GM18870 (cell line): ENCODE results near the gene ARMC9.
"Not testable (repeated sequence)": the region's sequence is repeated elsewhere in the genome, so short reads cannot be mapped to it uniquely, and the experiment has no call there.

Experiments
- ATAC-seq: cut with Tn5 transposase; IDR thresholded peaks from one replicate; pipeline ENCODE4 v1.9.1; 2021; ENCODE audit warnings: moderate library complexity; ENCODE audit not compliant: unreplicated experiment

ARMC9 gene

GRCh38 chr2:231359441-231359840, 161.0 kb downstream of the ARMC9 start:
- no peak for ATAC-seq

GRCh38 chr2:231359948-231360347, 161.5 kb downstream of the ARMC9 start:
- no peak for ATAC-seq

- ATAC-seq, result no peak
Observed at GRCh38 chr2:231360401-231360800, 162.0 kb downstream of the ARMC9 start.

GRCh38 chr2:231360881-231361371, 162.5 kb downstream of the ARMC9 start:
- no peak for ATAC-seq

DNA sequence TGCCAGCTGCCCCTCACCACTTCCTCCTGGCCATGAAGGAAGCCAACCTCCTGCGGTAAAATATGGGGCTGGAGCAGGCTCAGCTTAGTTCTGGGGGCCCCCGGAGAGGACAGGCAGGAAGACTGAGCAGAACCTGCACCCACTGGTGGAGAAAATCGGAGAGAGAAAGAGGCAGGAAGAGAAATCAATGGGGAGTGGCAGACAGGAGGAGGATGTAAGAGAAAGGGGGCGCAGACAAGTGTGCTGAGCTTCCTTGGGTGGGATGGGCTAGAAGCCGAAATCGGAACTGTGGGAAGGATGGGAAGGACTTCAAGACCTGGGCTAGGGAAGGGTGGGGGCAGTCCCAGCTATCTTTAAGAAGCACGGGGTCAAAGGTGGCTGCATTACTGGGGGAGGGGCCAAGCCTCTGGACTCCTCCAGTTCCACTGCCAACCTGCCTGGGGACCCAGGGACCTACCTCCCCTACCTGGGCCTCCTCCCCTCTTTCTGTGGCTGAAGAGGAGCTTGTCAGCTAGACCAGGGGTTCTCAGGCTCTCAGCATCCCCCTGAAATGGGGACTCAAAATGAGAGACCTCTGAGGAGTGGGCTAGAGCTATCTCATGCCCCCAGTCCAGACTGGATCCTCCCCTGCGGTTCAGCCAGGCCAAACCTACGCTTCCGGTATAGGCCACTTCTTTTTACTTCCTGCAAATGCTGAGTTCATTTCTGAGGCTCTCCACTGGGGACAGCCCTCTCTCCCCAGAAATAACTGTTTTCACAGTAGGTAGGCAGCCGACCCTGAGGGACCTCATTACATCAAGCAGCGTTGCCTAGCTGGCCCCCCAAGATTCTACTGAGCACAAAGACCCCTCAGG, 163.5 kb downstream of the ARMC9 start:
- peak; percentile 86 for ATAC-seq

- no peak for ATAC-seq
Observed at GRCh38 chr2:231362555-231363184, 164.2 kb downstream of the ARMC9 start.

GRCh38 chr2:231364061-231364460, 165.6 kb downstream of the ARMC9 start:
- ATAC-seq, result no peak

DNA sequence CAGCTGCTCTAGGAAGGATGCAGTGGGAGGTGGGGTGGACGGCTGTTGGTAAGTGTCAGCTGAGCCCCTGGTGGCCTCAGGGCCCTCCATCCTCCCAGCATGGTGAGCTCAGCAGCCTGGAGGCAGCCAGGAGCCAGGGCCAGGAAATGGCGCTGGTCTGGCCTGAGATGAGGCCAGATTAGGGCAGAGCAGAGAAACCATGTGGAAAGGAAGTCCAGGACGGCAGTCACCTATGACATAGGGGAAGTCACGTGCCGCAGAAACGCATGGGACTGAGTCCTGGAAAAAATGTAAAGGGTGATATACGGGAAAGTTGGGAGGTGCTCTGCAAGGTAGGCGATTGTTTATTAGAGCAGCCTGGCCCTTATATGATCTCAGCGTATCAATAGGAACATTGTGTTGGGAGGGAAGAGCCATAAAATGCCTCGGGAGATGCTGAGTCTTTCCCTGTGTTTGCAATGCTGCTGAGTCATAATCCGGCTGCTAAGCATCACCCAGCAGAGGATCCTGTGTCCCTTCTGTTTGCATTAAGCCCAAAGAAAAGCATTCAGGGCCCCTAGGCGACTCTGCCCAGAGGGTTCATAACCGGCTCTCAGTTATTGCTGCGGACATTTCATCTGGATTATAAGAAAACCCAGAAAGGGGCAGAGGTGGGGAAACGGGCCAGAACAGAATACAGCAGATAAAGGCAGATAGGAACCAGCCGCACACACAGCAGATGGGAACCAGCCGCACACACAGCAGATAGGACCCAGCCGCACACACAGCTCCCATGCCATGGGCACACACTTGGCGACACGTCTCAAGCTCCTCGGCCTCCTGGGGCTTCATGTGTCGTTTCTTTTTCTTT, 166.8 kb downstream of the ARMC9 start:
- no peak for ATAC-seq

- no peak for ATAC-seq
Observed at GRCh38 chr2:231367178-231367577, 168.7 kb downstream of the ARMC9 start.

- ATAC-seq, result no peak
Observed at GRCh38 chr2:231369580-231370428, 171.4 kb downstream of the ARMC9 start.

GRCh38 chr2:231370429-231370748, 172.0 kb downstream of the ARMC9 start:
- ATAC-seq, result no peak

- no peak for ATAC-seq
Observed at GRCh38 chr2:231370749-231371429, 172.5 kb downstream of the ARMC9 start.

DNA sequence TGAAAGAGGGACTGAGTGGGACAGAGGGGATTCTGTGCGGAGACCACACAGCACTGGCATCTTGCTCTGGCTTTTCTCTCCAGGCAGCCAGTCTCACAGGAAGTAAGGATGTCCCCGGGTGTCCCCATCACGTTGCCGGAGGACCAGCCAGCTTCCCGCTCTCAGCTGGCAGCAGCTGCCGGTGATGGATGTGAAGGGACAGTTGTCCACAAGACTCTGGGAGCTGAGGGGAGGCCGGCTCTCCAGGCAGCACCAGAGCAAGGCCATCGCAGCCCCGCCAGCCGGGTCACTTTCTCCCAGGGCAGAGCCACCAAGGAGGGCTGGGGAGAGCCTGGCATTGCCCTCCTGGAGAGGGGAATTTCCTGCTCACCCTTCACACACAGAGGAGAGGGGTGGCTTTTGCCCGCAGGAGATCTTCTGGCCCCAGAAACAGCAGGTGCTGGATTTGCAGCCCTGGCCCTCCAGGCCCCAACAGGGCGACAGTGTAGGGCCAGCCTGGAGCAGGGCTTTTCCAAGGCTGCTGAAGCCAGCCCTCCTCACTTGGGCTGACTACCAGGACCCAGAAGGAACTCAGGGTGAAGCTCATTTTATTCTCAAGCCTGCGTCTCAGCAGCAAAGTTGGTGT, 173.1 kb downstream of the ARMC9 start:
- no peak for ATAC-seq

DNA sequence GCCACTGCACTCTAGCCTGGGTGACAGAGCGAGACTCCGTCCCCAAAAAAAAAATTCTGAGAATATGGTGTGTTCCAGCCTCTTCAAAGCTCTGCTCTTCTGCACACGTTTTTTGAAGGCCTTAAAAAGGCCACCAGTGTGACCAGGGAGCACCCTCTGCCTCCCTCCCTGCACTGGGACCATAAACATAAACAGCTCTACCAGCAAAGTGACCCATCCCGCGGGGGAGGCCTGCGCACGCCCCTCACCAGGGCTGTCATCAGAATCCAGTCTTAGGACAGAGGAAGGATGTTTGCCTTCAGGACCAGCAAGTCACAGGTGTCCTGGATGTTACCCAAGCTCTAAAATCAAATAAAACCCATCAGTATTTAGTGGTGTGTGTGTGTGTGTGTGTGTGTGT, 173.9 kb downstream of the ARMC9 start:
- ATAC-seq, result no peak

- no peak for ATAC-seq
Observed at GRCh38 chr2:231373184-231373583, 174.8 kb downstream of the ARMC9 start.

GRCh38 chr2:231373786-231374349, 175.4 kb downstream of the ARMC9 start:
- ATAC-seq, result no peak

DNA sequence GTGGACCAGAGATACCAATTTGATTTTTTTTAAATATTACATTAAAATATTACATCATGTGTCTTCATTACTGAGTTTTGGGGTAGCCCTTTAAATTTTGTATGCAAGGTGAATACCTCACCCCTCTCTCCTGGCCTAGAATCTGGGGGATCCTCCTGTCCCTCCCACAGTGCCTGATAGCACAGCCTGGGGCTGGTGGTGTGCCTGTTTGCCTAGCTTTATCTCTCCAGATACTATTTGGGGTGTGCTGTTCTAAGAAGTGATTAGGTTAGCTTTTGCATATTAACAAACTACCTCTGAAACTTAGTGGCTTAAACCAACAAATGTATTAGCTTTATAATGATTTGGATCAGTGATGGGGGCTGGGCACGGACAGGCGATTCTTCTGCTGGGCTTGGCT, 176.3 kb downstream of the ARMC9 start:
- ATAC-seq, result no peak

GRCh38 chr2:231375994-231376615, 177.7 kb downstream of the ARMC9 start:
- not testable (repeated sequence) for ATAC-seq

DNA sequence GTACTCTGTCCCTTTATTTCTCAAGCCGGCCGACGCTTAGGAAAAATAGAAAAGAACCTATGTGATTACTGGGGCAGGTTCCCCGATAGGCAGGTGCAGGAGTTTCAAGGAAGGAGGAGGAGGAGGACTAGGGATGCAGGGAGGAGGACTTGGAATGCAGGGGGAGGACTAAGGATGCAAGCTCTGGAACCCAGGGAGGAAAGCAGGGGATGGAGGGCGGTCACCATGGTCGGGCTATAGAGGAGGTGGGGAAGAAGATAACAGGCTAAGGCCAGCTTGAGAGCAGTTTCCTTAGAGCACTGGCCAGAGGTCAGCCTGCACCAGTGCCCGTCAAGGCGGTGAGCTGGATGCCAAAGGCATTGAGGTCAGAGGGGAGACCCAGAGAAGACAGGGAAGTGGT, 178.4 kb downstream of the ARMC9 start:
- ATAC-seq, result no peak
